Activated CD8-positive, alpha-beta T cell treated with anti-CD3 and anti-CD28 coated beads, Interleukin-2, amount 10 ng/mL, durations not matched to agents 7 days and 5 days (primary cell): ENCODE data around the gene MAPKAPK2. TPM values are rescaled to one million over a fixed set of nuclear protein-coding genes. Genes with fewer than 3 reads are reported as not detected.

Experiments used
- ATAC-seq: fragments of 150-1000 bp; cut with Tn5 transposase; one replicate; pipeline ENCODE4 v1.10.0; 2021; ENCODE audit warnings: moderate library complexity
- CTCF ChIA-PET: fragments of 350-600 bp; sonication (Branson Sonifier 250); formaldehyde crosslinking; loops from one replicate; lab custom pipeline; 2021; ENCODE audit warnings: antibody characterized with exemption; lab: Charles Lee
- POLR2A ChIA-PET: fragments of 350-600 bp; sonication (Branson Sonifier 250); formaldehyde crosslinking; loops from one replicate; lab custom pipeline; 2021; ENCODE audit warnings: antibody characterized with exemption; lab: Charles Lee
- DNase-seq: peaks from one replicate; pipeline ENCODE4 v3.0.0-alpha.2; 2020
- H3K27ac Mint-ChIP-seq: one replicate; pipeline ENCODE4 v1.8.0; 2021; ENCODE audit warnings: mild to moderate bottlenecking, mixed read lengths
- H3K27me3 Mint-ChIP-seq: one replicate; pipeline ENCODE4 v1.8.0; 2021; ENCODE audit warnings: low read depth, mixed read lengths
- H3K36me3 Mint-ChIP-seq: one replicate; pipeline ENCODE4 v1.8.0; 2021; ENCODE audit warnings: low read depth, mixed read lengths
- H3K4me1 Mint-ChIP-seq: one replicate; pipeline ENCODE4 v1.8.0; 2021; ENCODE audit warnings: low read depth, mixed read lengths
- H3K4me3 Mint-ChIP-seq: one replicate; pipeline ENCODE4 v1.8.0; 2021; ENCODE audit warnings: mild to moderate bottlenecking, mixed read lengths
- H3K9me3 Mint-ChIP-seq: one replicate; pipeline ENCODE4 v1.8.0; 2022; ENCODE audit warnings: mixed read lengths; ENCODE audit not compliant: insufficient read depth
- total RNA-seq, 2 experiments: library from RNA; stranded (reverse); gene quantifications; one replicate each; pipeline ENCODE4 v1.2.3, GENCODE V29; 2021

The MAPKAPK2 gene
- total RNA-seq, 2 experiments from 2014 or later, result 59.0 to 61.3 TPM

GRCh38 chr1:206722751-206723461 is 38.2 kb downstream of the MAPKAPK2 start:
- DNase-seq (no peak), ATAC-seq (no peak)
- Mint-ChIP-seq H3K27ac (no peak overlapping the region), H3K4me3 (no peak overlapping the region), H3K27me3 (no peaks in the 10 kb centered on the region), H3K36me3 (no peaks in the 10 kb centered on the region), H3K4me1 (peaks cover 49% of the 10 kb centered on the region), H3K9me3 (no peaks in the 10 kb centered on the region)
- ChIA-PET CTCF (interaction anchor here (0.7 to 18.6 kb wide), 7 partner anchors 11 to 189 kb away, joined by 3 to 724 read pairs (median 10); no protein-coding TSS in a partner anchor), POLR2A (no interaction called here)

- DNase-seq (no peak), ATAC-seq (no peak)
- Mint-ChIP-seq H3K9me3 (no peaks in the 10 kb centered on the region), H3K4me3 (no peak overlapping the region), H3K36me3 (peaks cover 3% of the 10 kb centered on the region), H3K4me1 (peaks cover 51% of the 10 kb centered on the region), H3K27ac (no peak overlapping the region), H3K27me3 (no peaks in the 10 kb centered on the region)
- CTCF ChIA-PET, result interaction anchor here (0.7 to 18.6 kb wide), 7 partner anchors 12 to 258 kb away, joined by 3 to 724 read pairs (median 12); no protein-coding TSS in a partner anchor
- POLR2A ChIA-PET, result no interaction called here
Observed at GRCh38 chr1:206723462-206723804, 38.7 kb downstream of the MAPKAPK2 start.

GRCh38 chr1:206723805-206724472 is 39.2 kb downstream of the MAPKAPK2 start:
- CTCF ChIA-PET, result interaction anchor here (0.7 to 18.6 kb wide), 18 partner anchors 7 to 257 kb away, joined by 3 to 724 read pairs (median 20); partner anchors contain the start of gene FCMR
- peaks cover 53% of the 10 kb centered on the region for H3K4me1 Mint-ChIP-seq
- no peak for ATAC-seq
- no peaks in the 10 kb centered on the region for H3K9me3 Mint-ChIP-seq
- no peak overlapping the region for H3K27ac Mint-ChIP-seq
- H3K4me3 Mint-ChIP-seq, result no peak overlapping the region
- no peak for DNase-seq
- POLR2A ChIA-PET, result no interaction called here
- peaks cover 5% of the 10 kb centered on the region for H3K36me3 Mint-ChIP-seq
- H3K27me3 Mint-ChIP-seq, result no peaks in the 10 kb centered on the region

- Mint-ChIP-seq H3K36me3 (peaks cover 19% of the 10 kb centered on the region), H3K27ac (no peak overlapping the region), H3K27me3 (no peaks in the 10 kb centered on the region), H3K9me3 (no peaks in the 10 kb centered on the region), H3K4me1 (peaks cover 60% of the 10 kb centered on the region), H3K4me3 (no peak overlapping the region)
- peak; percentile 66 for ATAC-seq
- peak; percentile 81 for DNase-seq
- CTCF ChIA-PET, result interaction anchor here (0.7 to 18.6 kb wide), 59 partner anchors 9 to 280 kb away, joined by 3 to 724 read pairs (median 7); partner anchors contain the start of genes DYRK3, FCMR, IL10 and IL19
- POLR2A ChIA-PET, result interaction anchor here (0.6 kb wide), 2 partner anchors 222 to 329 kb away, joined by 3 read pairs; no protein-coding TSS in a partner anchor
Observed at GRCh38 chr1:206725109-206725963, 40.6 kb downstream of the MAPKAPK2 start.

GRCh38 chr1:206727981-206728696 is 43.4 kb downstream of the MAPKAPK2 start:
- Mint-ChIP-seq H3K27me3 (no peaks in the 10 kb centered on the region), H3K9me3 (no peaks in the 10 kb centered on the region), H3K27ac (no peak overlapping the region), H3K36me3 (peaks cover 39% of the 10 kb centered on the region), H3K4me3 (no peak overlapping the region), H3K4me1 (peaks cover 68% of the 10 kb centered on the region)
- ATAC-seq (no peak), DNase-seq (no peak)
- POLR2A ChIA-PET, result no interaction called here
- CTCF ChIA-PET, result interaction anchor here (0.6 to 18.6 kb wide), 10 partner anchors 11 to 253 kb away, joined by 3 to 724 read pairs (median 24); no protein-coding TSS in a partner anchor

GRCh38 chr1:206728697-206728987 is 43.9 kb downstream of the MAPKAPK2 start:
- ChIA-PET POLR2A (no interaction called here), CTCF (interaction anchor here (1.5 to 18.6 kb wide), 6 partner anchors 27 to 253 kb away, joined by 3 to 724 read pairs (median 38); no protein-coding TSS in a partner anchor)
- Mint-ChIP-seq H3K36me3 (peaks cover 40% of the 10 kb centered on the region), H3K4me3 (no peak overlapping the region), H3K4me1 (peaks cover 68% of the 10 kb centered on the region), H3K27ac (no peak overlapping the region), H3K27me3 (no peaks in the 10 kb centered on the region), H3K9me3 (no peaks in the 10 kb centered on the region)
- DNase-seq (no peak), ATAC-seq (no peak)

GRCh38 chr1:206729050-206729449 is 44.3 kb downstream of the MAPKAPK2 start:
- no peak overlapping the region for H3K4me3 Mint-ChIP-seq
- H3K27me3 Mint-ChIP-seq, result no peaks in the 10 kb centered on the region
- POLR2A ChIA-PET, result no interaction called here
- no peak overlapping the region for H3K27ac Mint-ChIP-seq
- CTCF ChIA-PET, result interaction anchor here (1.5 to 18.6 kb wide), 5 partner anchors 27 to 252 kb away, joined by 3 to 724 read pairs (median 53); no protein-coding TSS in a partner anchor
- H3K4me1 Mint-ChIP-seq, result peaks cover 64% of the 10 kb centered on the region
- no peak for DNase-seq
- ATAC-seq, result no peak
- H3K36me3 Mint-ChIP-seq, result peaks cover 40% of the 10 kb centered on the region
- no peaks in the 10 kb centered on the region for H3K9me3 Mint-ChIP-seq

GRCh38 chr1:206729507-206729906 is 44.8 kb downstream of the MAPKAPK2 start:
- POLR2A ChIA-PET, result interaction anchor here (1.1 to 1.2 kb wide), 2 partner anchors 13 to 79 kb away, joined by 3 to 4 read pairs; no protein-coding TSS in a partner anchor
- ATAC-seq (no peak), DNase-seq (no peak)
- Mint-ChIP-seq H3K27ac (peak overlapping the region; percentile 60), H3K27me3 (no peaks in the 10 kb centered on the region), H3K9me3 (no peaks in the 10 kb centered on the region), H3K4me3 (no peak overlapping the region), H3K36me3 (peaks cover 44% of the 10 kb centered on the region), H3K4me1 (peaks cover 64% of the 10 kb centered on the region)
- CTCF ChIA-PET, result interaction anchor here (0.9 to 18.6 kb wide), 7 partner anchors 19 to 183 kb away, joined by 3 to 724 read pairs (median 4); no protein-coding TSS in a partner anchor

GRCh38 chr1:206732508-206732907 is 47.8 kb downstream of the MAPKAPK2 start:
- Mint-ChIP-seq H3K9me3 (no peaks in the 10 kb centered on the region), H3K27me3 (no peaks in the 10 kb centered on the region), H3K4me1 (peaks cover 65% of the 10 kb centered on the region), H3K4me3 (no peak overlapping the region), H3K27ac (no peak overlapping the region), H3K36me3 (peaks cover 54% of the 10 kb centered on the region)
- POLR2A ChIA-PET, result no interaction called here
- DNase-seq, result no peak
- no peak for ATAC-seq
- CTCF ChIA-PET, result interaction anchor here (1.7 to 18.6 kb wide), 7 partner anchors 9 to 250 kb away, joined by 5 to 724 read pairs (median 95); partner anchors contain the start of genes IL10 and IL19

- Mint-ChIP-seq H3K4me1 (peaks cover 70% of the 10 kb centered on the region), H3K27ac (peak overlapping the region; percentile 45), H3K36me3 (peaks cover 57% of the 10 kb centered on the region)
Observed at GRCh38 chr1:206732992-206733391, 48.3 kb downstream of the MAPKAPK2 start.

More at GRCh38 chr1:206732992-206733391, 48.3 kb downstream of the MAPKAPK2 start:
- Mint-ChIP-seq H3K9me3 (no peaks in the 10 kb centered on the region), H3K27me3 (no peaks in the 10 kb centered on the region), H3K4me3 (no peak overlapping the region)
- CTCF ChIA-PET, result interaction anchor here (1.0 to 18.6 kb wide), 10 partner anchors 10 to 249 kb away, joined by 3 to 724 read pairs (median 24); partner anchors contain the start of genes IL10 and IL19
- no peak for ATAC-seq
- POLR2A ChIA-PET, result no interaction called here
- no peak for DNase-seq
